Measurements from ENCODE around the gene ZBTB17.

ZBTB17 gene

GRCh38 chr1:15959827-15960446 is 16.0 kb downstream of the ZBTB17 start:
- no peak for FAIRE-seq

GRCh38 chr1:15959424-15959823 is 16.5 kb downstream of the ZBTB17 start:
- no peak for FAIRE-seq

GRCh38 chr1:15958793-15959192 is 17.1 kb downstream of the ZBTB17 start:
- no peak for FAIRE-seq

GRCh38 chr1:15958111-15958510 is 17.8 kb downstream of the ZBTB17 start:
- FAIRE-seq: no peak

GRCh38 chr1:15957221-15958095 is 18.4 kb downstream of the ZBTB17 start:
- FAIRE-seq: no peak

- no peak for FAIRE-seq
Measured at GRCh38 chr1:15956150-15956549, 19.8 kb downstream of the ZBTB17 start.

GRCh38 chr1:15955552-15955951 is 20.3 kb downstream of the ZBTB17 start:
- no peak for FAIRE-seq

GRCh38 chr1:15954316-15954715 is 21.6 kb downstream of the ZBTB17 start:
- FAIRE-seq: no peak

GRCh38 chr1:15953791-15954241 is 22.1 kb downstream of the ZBTB17 start:
- FAIRE-seq: no peak

GRCh38 chr1:15953294-15953771 is 22.6 kb downstream of the ZBTB17 start:
- FAIRE-seq: no peak

- FAIRE-seq: no peak
Measured at GRCh38 chr1:15952317-15953258, 23.3 kb downstream of the ZBTB17 start.

GRCh38 chr1:15951341-15952153 is 24.4 kb downstream of the ZBTB17 start:
- no peak for FAIRE-seq

- no peak for FAIRE-seq
Measured at GRCh38 chr1:15950763-15951295, 25.1 kb downstream of the ZBTB17 start.

- FAIRE-seq: no peak
Measured at GRCh38 chr1:15950302-15950701, 25.6 kb downstream of the ZBTB17 start.

GRCh38 chr1:15949453-15950245 is 26.3 kb downstream of the ZBTB17 start:
- no peak for FAIRE-seq

- FAIRE-seq: no peak
Measured at GRCh38 chr1:15948595-15949452, 27.1 kb downstream of the ZBTB17 start.

- no peak for FAIRE-seq
Measured at GRCh38 chr1:15948091-15948591, 27.8 kb downstream of the ZBTB17 start.

GRCh38 chr1:15947382-15948090 is 28.4 kb downstream of the ZBTB17 start:
- no peak for FAIRE-seq
